HepG2 (cell line): ENCODE data around the gene MAMLD1. TPM values are rescaled to one million over a fixed set of nuclear protein-coding genes. Genes with fewer than 3 reads are reported as not detected.

Source experiments
- ATAC-seq: fragments of 200-7000 bp; cut with Tn5 transposase; 3 replicates; pipeline ENCODE4 v1.9.1; 2020; ENCODE audit warnings: mild to moderate bottlenecking, moderate library complexity
- BruUV-seq: library from RNA; stranded (reverse); fragments of 400-500 nt; replicated peaks from 2 replicates; lab custom pipeline; 2021; lab: Mats Ljungman, UMichigan
- CTCF ChIA-PET: fragments of 300-600 bp; formaldehyde crosslinking; extraction: SDS; loops from one replicate; lab custom pipeline; 2021; ENCODE audit warnings: low total read pairs, inconsistent platforms, low intra/inter-chr PET ratio; lab: Yijun Ruan, JAX
- POLR2A ChIA-PET: fragments of 350-600 bp; sonication (Branson Sonifier 250); formaldehyde crosslinking; loops from one replicate; lab custom pipeline; 2020; ENCODE audit warnings: antibody characterized with exemption, inconsistent platforms; lab: Yijun Ruan, JAX
- DNase-seq: peaks from one replicate; pipeline ENCODE4 v3.0.0-alpha.2; 2015; ENCODE audit warnings: low spot score
- FAIRE-seq: peaks from 3 replicates; lab custom pipeline; 2011; peaks lifted over from hg19 to GRCh38; lab: Jason Lieb, UNC
- H2AFZ ChIP-seq: one replicate; pipeline ENCODE4 v1.6.1; 2011; ENCODE audit warnings: low read length, inconsistent platforms
- H3K27ac ChIP-seq: fragments of 300-600 bp; 3 replicates; pipeline ENCODE4 v1.8.0; 2011; ENCODE audit warnings: mixed run types, mild to moderate bottlenecking, mixed read lengths, low read length, inconsistent platforms; ENCODE audit not compliant: insufficient read depth; ENCODE audit errors: extremely low read length
- H3K27me3 ChIP-seq, 2 experiments: fragments of 200-600 bp in 1 of 2; 2 replicates in 1 of 2; 3 replicates in 1 of 2; pipeline versions ENCODE4 v1.6.0 to v1.8.0; 2011; ENCODE audit warnings: low read length in 2 of 2, mild to moderate bottlenecking in 2 of 2, moderate library complexity in 2 of 2, inconsistent platforms in 1 of 2; ENCODE audit not compliant: insufficient read depth in 2 of 2, control insufficient read depth in 1 of 2
- H3K36me3 ChIP-seq, 2 experiments: fragments of 200-600 bp in 1 of 2; replicated peaks in 1 of 2; 2 replicates in 1 of 2; 3 replicates in 1 of 2; pipeline versions ENCODE4 v1.5.1 to v1.8.0; 2011; ENCODE audit warnings: low read length in 2 of 2, inconsistent platforms in 1 of 2; ENCODE audit not compliant: insufficient read depth in 2 of 2, control insufficient read depth in 1 of 2
- H3K4me1 ChIP-seq: 2 replicates; pipeline ENCODE4 v1.5.1; 2012; ENCODE audit warnings: low read length, inconsistent platforms; ENCODE audit not compliant: insufficient read depth
- H3K4me2 ChIP-seq: 2 replicates; pipeline ENCODE4 v1.6.0; 2011; ENCODE audit warnings: low read depth, low read length, inconsistent platforms
- H3K4me3 ChIP-seq, 3 experiments: fragments of 200-600 bp in 1 of 3; sonication (generic), shearing (Covaris generic) in 1 of 3; replicated peaks in 1 of 3; 2 replicates each; pipeline ENCODE4 v1.5.1; 2011 to 2016; ENCODE audit warnings: low read length in 3 of 3, inconsistent platforms in 2 of 3, low read depth in 2 of 3, mild to moderate bottlenecking in 2 of 3, control low read depth in 1 of 3, mixed read lengths in 1 of 3; ENCODE audit not compliant: insufficient read depth in 1 of 3
- H3K79me2 ChIP-seq: one replicate; pipeline ENCODE4 v1.6.1; 2011; ENCODE audit warnings: low read length, inconsistent platforms; ENCODE audit not compliant: insufficient read depth
- H3K9ac ChIP-seq: 2 replicates; pipeline ENCODE4 v1.6.0; 2011; ENCODE audit warnings: mild to moderate bottlenecking, low read depth, low read length, inconsistent platforms; ENCODE audit not compliant: insufficient read depth
- H3K9me3 ChIP-seq: 2 replicates; pipeline ENCODE4 v1.5.1; 2012; ENCODE audit warnings: mild to moderate bottlenecking, low read length
- H4K20me1 ChIP-seq: 2 replicates; pipeline ENCODE4 v1.6.0; 2011; ENCODE audit warnings: inconsistent platforms, mild to moderate bottlenecking, low read length, moderate library complexity; ENCODE audit not compliant: insufficient read depth
- ELK4 ChIP-seq: sonication (generic); formaldehyde crosslinking; IDR thresholded peaks from 2 replicates; pipeline ENCODE4 v1.9.0; 2021; ENCODE audit warnings: missing genetic modification reagents, borderline replicate concordance
- GPN1 ChIP-seq: sonication (generic); formaldehyde crosslinking; IDR thresholded peaks from 2 replicates; pipeline ENCODE4 v1.5.1; 2020; ENCODE audit warnings: missing genetic modification reagents, borderline replicate concordance
- MAFF ChIP-seq: IDR thresholded peaks from 2 replicates; pipeline ENCODE4 v1.6.1; 2011; ENCODE audit warnings: low read depth, low read length, improper control_type of control experiment
- MBNL3 ChIP-seq: fragments of 250-450 bp; sonication (Bioruptor Pico); conservative IDR thresholded peaks from 2 replicates; pipeline ENCODE4 v1.8.0; 2022; ENCODE audit warnings: mild to moderate bottlenecking, inconsistent platforms
- MLLT10 ChIP-seq: sonication (generic); formaldehyde crosslinking; IDR thresholded peaks from 2 replicates; pipeline ENCODE4 v1.4.0; 2020; ENCODE audit warnings: missing genetic modification reagents
- RELA ChIP-seq: sonication (generic); formaldehyde crosslinking; IDR thresholded peaks from 2 replicates; pipeline ENCODE4 v1.4.0; 2020; ENCODE audit warnings: missing genetic modification reagents
- SMYD3 ChIP-seq: sonication (generic); formaldehyde crosslinking; IDR thresholded peaks from 2 replicates; pipeline ENCODE4 v1.8.1; 2023; ENCODE audit warnings: mild to moderate bottlenecking, missing genetic modification reagents
- SUZ12 ChIP-seq: fragments of 150-350 bp; IDR thresholded peaks from 2 replicates; pipeline ENCODE4 v1.6.1; 2014; ENCODE audit warnings: low read depth, low read length
- ZBTB21 ChIP-seq: sonication (generic); formaldehyde crosslinking; IDR thresholded peaks from 2 replicates; pipeline ENCODE4 v1.4.0; 2020; ENCODE audit warnings: missing genetic modification reagents
- ZC3H13 ChIP-seq: sonication (generic); formaldehyde crosslinking; IDR thresholded peaks from 2 replicates; pipeline ENCODE4 v1.8.1; 2023; ENCODE audit warnings: mild to moderate bottlenecking, missing genetic modification reagents, moderate library complexity
- ZFP36L2 ChIP-seq: sonication (generic); formaldehyde crosslinking; IDR thresholded peaks from 2 replicates; pipeline ENCODE4 v1.4.0; 2020; ENCODE audit warnings: missing genetic modification reagents
- ZNF350 ChIP-seq: sonication (generic); formaldehyde crosslinking; IDR thresholded peaks from 2 replicates; pipeline ENCODE4 v1.4.0; 2020; ENCODE audit warnings: mild to moderate bottlenecking, low read depth, missing genetic modification reagents, borderline replicate concordance
- ZNF432 ChIP-seq: sonication (generic); formaldehyde crosslinking; IDR thresholded peaks from 2 replicates; pipeline ENCODE4 v1.5.0; 2020; ENCODE audit warnings: missing genetic modification reagents, mild to moderate bottlenecking, borderline replicate concordance
- ZNF501 ChIP-seq: sonication (generic); formaldehyde crosslinking; IDR thresholded peaks from 2 replicates; pipeline ENCODE4 v1.5.1; 2020; ENCODE audit warnings: mild to moderate bottlenecking, moderate library complexity, missing genetic modification reagents
- ZNF747 ChIP-seq: sonication (generic); formaldehyde crosslinking; IDR thresholded peaks from 2 replicates; pipeline ENCODE4 v1.8.1; 2023; ENCODE audit warnings: missing genetic modification reagents, mild to moderate bottlenecking, borderline replicate concordance
- WGBS: methylation state at CpG from one replicate; pipeline ENCODE4 v1.1.6; 2017; ENCODE audit warnings: low lambda C conversion rate; 5-methylcytosine and 5-hydroxymethylcytosine counted together
- in situ Hi-C: cut with HindIII; loops from 2 replicates; pipeline ENCODE4 v1.10.0; 2017; ENCODE audit warnings: low pct_unique_long_range_greater_than_20kb; ENCODE audit not compliant: extremely low pct_ligation_motif_present
- intact Hi-C: fragments of 100-400 bp; cut with micrococcal nuclease; formaldehyde crosslinking; loops from one replicate; pipeline ENCODE4 v1.10.0; 2022; ENCODE audit not compliant: unreplicated experiment
- polyA plus RNA-seq, 8 experiments: library from polyadenylated mRNA; depleted of rRNA in 3 of 8; stranded (reverse) in 7 of 8; unstranded in 1 of 8; fragments of >200 nt; fragmentation: Illumina TruSeq in 4 of 8; extraction: Trizol in 4 of 8; gene quantifications; 2 replicates each; pipeline versions ENCODE4 v1.2.1 to v1.2.3, GENCODE V29; 2011 to 2016; ENCODE audit warnings: low read depth in 4 of 8, missing spikeins in 1 of 8, mixed read lengths in 1 of 8; ENCODE audit not compliant: insufficient read depth in 1 of 8
- total RNA-seq, 5 experiments: library from RNA; depleted of rRNA; stranded (reverse); fragments of >200 nt; fragmentation: Illumina TruSeq; extraction: Trizol; gene quantifications; 2 replicates each; pipeline ENCODE4 v1.2.3, GENCODE V29; 2016; ENCODE audit warnings: low read depth in 1 of 5

Gene MAMLD1
- total and polyA plus RNA-seq, 2 of the 13 experiments (the other 11 are each of a cell fraction or from before 2014, with no cell fraction given): not detected

GRCh38 chrX:150503898-150504219, 140.7 kb downstream of the MAMLD1 start:
- Histone ChIP-seq H3K9ac (no peak overlapping the region), H3K9me3 (no peaks in the 10 kb centered on the region), H3K4me3 (no peak overlapping the region), H3K36me3 (no peaks in the 10 kb centered on the region), H3K27me3 (no peaks in the 10 kb centered on the region; a peak in 1 of 5 replicates), H2AFZ (no peak overlapping the region), H3K79me2 (no peaks in the 10 kb centered on the region), H3K4me1 (no peaks in the 10 kb centered on the region), H3K27ac (no peak overlapping the region), H3K4me2 (no peak overlapping the region)
- no peak for FAIRE-seq
- BruUV-seq: no TSS peak
- in situ Hi-C loops: no loop called here
- intact Hi-C loops: no loop called here
- no peak for DNase-seq
- POLR2A ChIA-PET: no interaction called here
- no CpG with 5 or more reads among the region's 5 CpGs for WGBS
- ATAC-seq: peak; percentile 37; the same call in 2 of the 3 replicates
- CTCF ChIA-PET: no interaction called here
- TF ChIP-seq MBNL3: no peak
- TF ChIP-seq, all 625 proteins: peak for 0
- no peaks in the 10 kb centered on the region for H4K20me1 ChIP-seq

- no peak overlapping the region for H3K27ac ChIP-seq
- FAIRE-seq: no peak
- ChIA-PET POLR2A (no interaction called here), CTCF (no interaction called here)
- no peak overlapping the region for H2AFZ ChIP-seq
- no peaks in the 10 kb centered on the region for H3K4me1 ChIP-seq
- WGBS: 74% methylated on average over 7 of the region's 9 CpGs
- no peaks in the 10 kb centered on the region for H3K9me3 ChIP-seq
- TF ChIP-seq GPN1 (CRISPR knock-in tag) (no peak), SMYD3 (CRISPR knock-in tag) (no peak), ZNF432 (CRISPR knock-in tag) (no peak), ZNF747 (CRISPR knock-in tag) (no peak), ZNF501 (CRISPR knock-in tag) (no peak), RELA (CRISPR knock-in tag) (no peak), ZNF350 (CRISPR knock-in tag) (no peak), ZBTB21 (CRISPR knock-in tag) (no peak), ZFP36L2 (CRISPR knock-in tag) (no peak), ELK4 (CRISPR knock-in tag) (no peak), MAFF (no peak), MLLT10 (no peak), SUZ12 (no peak), ZC3H13 (CRISPR knock-in tag) (no peak)
- H3K27me3 ChIP-seq: no peaks in the 10 kb centered on the region; a peak in 1 of 5 replicates
- ATAC-seq: no peak
- no peaks in the 10 kb centered on the region for H3K79me2 ChIP-seq
- DNase-seq: no peak
- no peak overlapping the region for H3K4me3 ChIP-seq
- no peaks in the 10 kb centered on the region for H4K20me1 ChIP-seq
- in situ Hi-C loops (no loop called here), intact Hi-C loops (no loop called here)
- no peak overlapping the region for H3K9ac ChIP-seq
- no peaks in the 10 kb centered on the region for H3K36me3 ChIP-seq
- no peak overlapping the region for H3K4me2 ChIP-seq
- BruUV-seq: no TSS peak
Observed at GRCh38 chrX:150504397-150505182, 141.5 kb downstream of the MAMLD1 start.
